A673 (cell line): ENCODE measurements around the gene IL1RAPL2. TPM values are rescaled to one million over a fixed set of nuclear protein-coding genes. Genes with fewer than 3 reads are reported as not detected.

ENCODE experiments used
- BruUV-seq: library from RNA; stranded (reverse); fragments of 400-500 nt; replicated peaks from 2 replicates; lab custom pipeline; 2021; lab: Mats Ljungman, UMichigan
- CTCF ChIA-PET: fragments of 300-600 bp; sonication (Branson Sonifier 250); formaldehyde crosslinking; loops from one replicate; lab custom pipeline; 2022; ENCODE audit warnings: antibody characterized with exemption; lab: Charles Lee
- POLR2A ChIA-PET: fragments of 300-600 bp; sonication (Branson Sonifier 250); formaldehyde crosslinking; loops from one replicate; lab custom pipeline; 2022; ENCODE audit warnings: antibody characterized with exemption; ENCODE audit not compliant: low non-redundant PET; lab: Charles Lee
- DNase-seq: peaks from one replicate; pipeline ENCODE4 v3.0.0-alpha.2; 2015; ENCODE audit warnings: low spot score
- H3K27ac ChIP-seq: fragments of 200-600 bp; sonication (generic); 2 replicates; pipeline ENCODE4 v1.5.1; 2016; ENCODE audit warnings: mixed run types, low read depth, mild to moderate bottlenecking, mixed read lengths, antibody characterized with exemption, low read length; ENCODE audit not compliant: poor library complexity, severe bottlenecking
- H3K27me3 ChIP-seq: fragments of 200-600 bp; sonication (generic); replicated peaks from 2 replicates; pipeline ENCODE4 v1.6.1; 2017; ENCODE audit warnings: mixed run types, low read depth, mild to moderate bottlenecking, mixed read lengths, antibody characterized with exemption, low read length; ENCODE audit not compliant: insufficient read depth, poor library complexity
- H3K36me3 ChIP-seq: fragments of 200-600 bp; sonication (generic); 2 replicates; pipeline ENCODE4 v1.6.1; 2016; ENCODE audit warnings: mixed run types, mild to moderate bottlenecking, mixed read lengths, antibody characterized with exemption, low read length; ENCODE audit not compliant: insufficient read depth, poor library complexity, severe bottlenecking
- H3K4me1 ChIP-seq: fragments of 200-600 bp; sonication (generic); 2 replicates; pipeline ENCODE4 v1.6.1; 2017; ENCODE audit warnings: mixed run types, mild to moderate bottlenecking, mixed read lengths, antibody characterized with exemption, low read length; ENCODE audit not compliant: insufficient read depth, poor library complexity, severe bottlenecking
- H3K4me3 ChIP-seq: fragments of 200-600 bp; sonication (generic); 2 replicates; pipeline ENCODE4 v1.5.1; 2016; ENCODE audit warnings: low read depth, mixed run types, mild to moderate bottlenecking, mixed read lengths, low read length; ENCODE audit not compliant: poor library complexity, severe bottlenecking
- H3K9me3 ChIP-seq: fragments of 200-600 bp; sonication (generic); 2 replicates; pipeline ENCODE4 v1.6.1; 2016; ENCODE audit warnings: mixed run types, low read depth, mild to moderate bottlenecking, mixed read lengths, antibody characterized with exemption, low read length; ENCODE audit not compliant: poor library complexity, severe bottlenecking
- CTCF ChIP-seq: fragments of 300-800, 200-600 bp; sonication (generic); conservative IDR thresholded peaks from 2 replicates; pipeline ENCODE4 v1.5.1; 2017; ENCODE audit warnings: low read depth, mild to moderate bottlenecking, antibody characterized with exemption, low read length, moderate library complexity, mixed read lengths
- EZH2 ChIP-seq: fragments of 200-600 bp; sonication (generic); IDR thresholded peaks from 2 replicates; pipeline ENCODE4 v1.6.1; 2017; ENCODE audit warnings: borderline replicate concordance, low read depth, mild to moderate bottlenecking, mixed read lengths, antibody characterized with exemption, low read length; ENCODE audit not compliant: poor library complexity, severe bottlenecking
- intact Hi-C: fragments of 100-400 bp; cut with micrococcal nuclease; formaldehyde crosslinking; loops from one replicate; pipeline ENCODE4 v1.10.0; 2022; ENCODE audit not compliant: unreplicated experiment
- total RNA-seq: library from RNA; stranded (reverse); gene quantifications from 2 replicates; pipeline ENCODE4 v1.2.3, GENCODE V29; 2021

IL1RAPL2 gene
- total RNA-seq, 1 experiment from 2014 or later = not detected

- intact Hi-C loops = no loop called here
These were observed 697.2 kb downstream of the IL1RAPL2 start for GRCh38 chrX:105263171-105263570.

GRCh38 chrX:105263801-105264200, 697.8 kb downstream of the IL1RAPL2 start:
- no peaks in the 10 kb centered on the region for H3K36me3 ChIP-seq
- no peak for DNase-seq
- intact Hi-C loops = no loop called here
- H3K4me1 ChIP-seq = no peaks in the 10 kb centered on the region
- ChIA-PET POLR2A (no interaction called here), CTCF (no interaction called here)
- no peak overlapping the region for H3K4me3 ChIP-seq
- no TSS peak for BruUV-seq
- H3K27ac ChIP-seq = no peak overlapping the region
- H3K9me3 ChIP-seq = no peaks in the 10 kb centered on the region
- H3K27me3 ChIP-seq = no peaks in the 10 kb centered on the region
- TF ChIP-seq CTCF (no peak), EZH2 (no peak)

More at GRCh38 chrX:105263171-105263570, 697.2 kb downstream of the IL1RAPL2 start:
- H3K27ac ChIP-seq = no peak overlapping the region
- ChIA-PET CTCF (interaction anchor here (0.7 kb wide), 1 partner anchor 228 kb away, joined by 4 read pairs; no protein-coding TSS in a partner anchor), POLR2A (no interaction called here)
- H3K4me1 ChIP-seq = no peaks in the 10 kb centered on the region
- no peak overlapping the region for H3K4me3 ChIP-seq
- DNase-seq = no peak
- no peaks in the 10 kb centered on the region for H3K36me3 ChIP-seq
- no TSS peak for BruUV-seq
- TF ChIP-seq CTCF (no peak), EZH2 (no peak)
- no peaks in the 10 kb centered on the region for H3K27me3 ChIP-seq
- no peaks in the 10 kb centered on the region for H3K9me3 ChIP-seq

- H3K4me3 ChIP-seq = no peak overlapping the region
- no peaks in the 10 kb centered on the region for H3K4me1 ChIP-seq
- intact Hi-C loops = no loop called here
- no TSS peak for BruUV-seq
- CTCF ChIA-PET = no interaction called here
- H3K9me3 ChIP-seq = no peaks in the 10 kb centered on the region
- no peak for DNase-seq
- H3K27me3 ChIP-seq = no peaks in the 10 kb centered on the region
- H3K36me3 ChIP-seq = no peaks in the 10 kb centered on the region
- TF ChIP-seq CTCF (no peak), EZH2 (no peak)
- POLR2A ChIA-PET = no interaction called here
- H3K27ac ChIP-seq = no peak overlapping the region
These were observed 699.1 kb downstream of the IL1RAPL2 start for GRCh38 chrX:105265093-105265492.
